ENCODE data around the gene C1orf116. TPM values are rescaled to one million over a fixed set of nuclear protein-coding genes. Genes with fewer than 3 reads are reported as not detected.

The C1orf116 gene
- total RNA-seq, 6 experiments from 2014 or later = 0.02 to 0.09 (median 0.06) TPM

- Mint-ChIP-seq H3K9me3 (no peaks in the 10 kb centered on the region), H3K27me3 (ENCODE audit: insufficient read depth) (no peaks in the 10 kb centered on the region; the same call in 1 of the 2 replicates), H3K36me3 (ENCODE audit: low read depth) (peaks cover 6% of the 10 kb centered on the region; the same call in 1 of the 2 replicates), H3K27ac (no peak overlapping the region), H3K4me3 (no peak overlapping the region), H3K4me1 (ENCODE audit: low read depth) (no peaks in the 10 kb centered on the region)
- no peak for DNase-seq
- no peak for TF ChIP-seq CTCF (IDR thresholded peaks at IDR 0.05)
Observed at GRCh38 chr1:207067185-207067584, 34.6 kb upstream of the C1orf116 start.

- TF ChIP-seq CTCF (IDR thresholded peaks at IDR 0.05) = no peak
- no peak for DNase-seq
- Mint-ChIP-seq H3K36me3 (ENCODE audit: low read depth) (peaks cover 6% of the 10 kb centered on the region; the same call in 1 of the 2 replicates), H3K4me1 (ENCODE audit: low read depth) (no peaks in the 10 kb centered on the region), H3K27me3 (ENCODE audit: insufficient read depth) (no peaks in the 10 kb centered on the region; the same call in 1 of the 2 replicates), H3K27ac (no peak overlapping the region), H3K4me3 (no peak overlapping the region), H3K9me3 (no peaks in the 10 kb centered on the region)
Observed at GRCh38 chr1:207064561-207064960, 32.0 kb upstream of the C1orf116 start.

- no peak overlapping the region for H3K27ac Mint-ChIP-seq
- H3K27me3 Mint-ChIP-seq (ENCODE audit: insufficient read depth) = no peaks in the 10 kb centered on the region; the same call in 1 of the 2 replicates
- no peaks in the 10 kb centered on the region for H3K9me3 Mint-ChIP-seq
- H3K36me3 Mint-ChIP-seq (ENCODE audit: low read depth) = no peaks in the 10 kb centered on the region
- DNase-seq = no peak
- no peak overlapping the region for H3K4me3 Mint-ChIP-seq
- TF ChIP-seq CTCF (IDR thresholded peaks at IDR 0.05) = no peak
- H3K4me1 Mint-ChIP-seq (ENCODE audit: low read depth) = no peaks in the 10 kb centered on the region
Observed at GRCh38 chr1:207063014-207063413, 30.5 kb upstream of the C1orf116 start.

- no peaks in the 10 kb centered on the region for H3K4me1 Mint-ChIP-seq (ENCODE audit: low read depth)
- H3K9me3 Mint-ChIP-seq = no peaks in the 10 kb centered on the region
- no peak for TF ChIP-seq CTCF (IDR thresholded peaks at IDR 0.05)
- no peaks in the 10 kb centered on the region; the same call in 1 of the 2 replicates for H3K27me3 Mint-ChIP-seq (ENCODE audit: insufficient read depth)
- no peak overlapping the region for H3K27ac Mint-ChIP-seq
- H3K4me3 Mint-ChIP-seq = no peak overlapping the region
- no peak for DNase-seq
- no peaks in the 10 kb centered on the region for H3K36me3 Mint-ChIP-seq (ENCODE audit: low read depth)
Observed at GRCh38 chr1:207062058-207062457, 29.5 kb upstream of the C1orf116 start.

- Mint-ChIP-seq H3K36me3 (ENCODE audit: low read depth) (no peaks in the 10 kb centered on the region), H3K9me3 (no peaks in the 10 kb centered on the region), H3K27me3 (ENCODE audit: insufficient read depth) (peaks cover 3% of the 10 kb centered on the region), H3K4me1 (ENCODE audit: low read depth) (no peaks in the 10 kb centered on the region), H3K27ac (no peak overlapping the region), H3K4me3 (no peak overlapping the region)
- no peak for TF ChIP-seq CTCF (IDR thresholded peaks at IDR 0.05)
- DNase-seq = no peak
Observed at GRCh38 chr1:207060596-207060995, 28.0 kb upstream of the C1orf116 start.

- DNase-seq = no peak
- Mint-ChIP-seq H3K36me3 (ENCODE audit: low read depth) (no peaks in the 10 kb centered on the region), H3K4me3 (no peak overlapping the region), H3K27ac (no peak overlapping the region), H3K4me1 (ENCODE audit: low read depth) (no peaks in the 10 kb centered on the region), H3K9me3 (no peaks in the 10 kb centered on the region), H3K27me3 (ENCODE audit: insufficient read depth) (peaks cover 3% of the 10 kb centered on the region)
- no peak for TF ChIP-seq CTCF (IDR thresholded peaks at IDR 0.05)
Observed at GRCh38 chr1:207059881-207060280, 27.3 kb upstream of the C1orf116 start.

Measured in HFFc6 (cell line).